GF-D8 (cell line): ENCODE measurements around the gene PRDM15.
A peak's percentile ranks its signal among the peaks of the same experiment; 100 is the strongest.

ENCODE experiments used
- DNase-seq: peaks from one replicate; lab custom pipeline; 2025; lab: John Stamatoyannopoulos, UW

Gene PRDM15

DNA sequence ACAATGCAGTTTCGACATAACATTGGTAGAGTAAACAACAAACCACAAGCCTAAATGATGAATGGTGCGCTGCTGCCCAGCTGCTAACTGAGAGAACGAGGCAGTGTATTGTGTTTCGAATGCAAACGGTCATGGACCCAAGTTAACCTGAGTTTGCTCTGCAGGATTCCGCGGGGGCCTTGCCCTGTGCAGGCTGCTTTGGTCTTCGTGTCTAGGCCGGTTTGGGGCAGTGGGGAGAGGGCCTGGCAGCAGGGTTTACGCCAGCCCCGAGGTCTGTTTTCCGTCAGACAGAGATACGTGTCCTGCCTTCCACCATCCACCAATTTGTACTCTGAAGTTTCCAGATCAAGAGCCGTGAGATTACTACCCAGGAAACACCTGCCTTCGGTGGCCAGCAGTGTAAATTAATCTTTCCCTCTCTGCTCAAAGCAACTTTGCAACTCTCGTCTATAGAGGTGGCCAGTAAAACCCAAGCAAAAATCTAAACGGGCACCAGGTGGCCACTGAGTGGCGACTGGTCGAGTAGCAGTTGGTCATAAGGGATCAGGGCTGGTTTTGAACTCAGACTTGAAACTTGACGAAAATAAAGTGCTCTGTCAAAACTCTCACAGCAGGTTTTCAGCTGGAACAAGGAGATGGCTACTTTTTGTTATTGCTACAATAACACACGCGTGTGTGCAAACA is 6.3 kb upstream of the PRDM15 start:
- no peak for DNase-seq

DNA sequence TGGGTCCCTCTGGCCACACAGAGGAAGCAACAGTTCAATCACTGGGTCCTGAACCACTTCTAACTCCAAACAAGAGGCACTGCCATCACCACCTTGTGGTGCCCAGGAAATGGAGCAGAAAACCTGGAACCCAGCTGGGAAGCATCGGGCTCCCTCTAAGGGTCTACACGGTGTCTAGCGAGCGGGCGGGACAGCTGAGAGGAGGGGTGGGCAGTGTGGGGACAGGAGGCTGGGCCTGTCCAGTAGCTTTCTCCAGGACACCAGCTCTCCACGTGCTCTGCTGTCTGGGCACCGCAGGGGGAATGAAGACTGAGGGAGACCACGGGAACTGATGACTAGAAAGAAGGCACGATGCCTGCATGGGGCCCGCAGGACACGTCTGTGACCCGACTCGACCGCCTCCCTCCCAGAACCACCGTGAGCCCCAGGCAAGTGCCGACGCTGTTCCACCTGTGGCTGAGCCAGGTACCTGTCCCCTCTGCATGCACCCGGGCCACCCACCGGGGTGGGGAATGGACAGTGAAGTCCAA is 5.4 kb upstream of the PRDM15 start:
- no peak for DNase-seq

DNA sequence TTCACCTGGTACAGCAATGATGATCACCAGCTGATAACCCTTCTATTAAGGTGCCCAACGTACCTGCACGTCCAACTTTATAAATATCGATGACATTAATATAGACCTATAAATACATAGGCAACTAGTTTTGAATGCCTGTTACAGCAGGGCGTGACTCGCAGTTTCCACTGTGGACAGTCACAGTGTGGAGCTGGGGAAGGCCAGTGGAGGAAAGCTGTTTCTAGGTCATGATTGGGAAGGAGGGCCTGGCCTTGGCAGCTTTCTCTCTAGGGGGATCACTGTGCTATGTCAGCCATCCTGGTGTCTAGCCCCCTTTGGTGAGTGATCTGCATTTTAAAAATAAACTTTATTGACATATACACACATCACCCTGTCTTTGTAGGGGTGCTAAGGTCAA is 4.4 kb upstream of the PRDM15 start:
- DNase-seq: no peak

DNA sequence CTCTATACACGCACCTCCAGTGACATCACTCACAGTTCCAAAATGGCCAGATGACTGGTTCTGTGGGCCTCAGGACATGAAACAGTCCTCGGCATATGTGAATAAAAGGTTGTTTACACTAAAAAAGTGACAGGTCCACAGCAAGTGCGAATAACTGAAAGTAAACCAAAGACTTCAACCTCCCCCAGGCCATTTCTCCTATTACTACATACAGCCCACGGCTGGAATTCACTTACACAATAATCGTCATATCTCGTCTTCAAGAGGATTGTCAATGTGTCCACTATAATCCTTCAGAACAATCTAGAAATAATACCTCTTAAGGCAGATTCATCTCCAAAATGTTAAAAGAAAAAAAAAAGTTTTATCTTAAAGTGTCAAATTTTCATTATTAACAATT is 1.9 kb upstream of the PRDM15 start:
- DNase-seq: no peak

DNA sequence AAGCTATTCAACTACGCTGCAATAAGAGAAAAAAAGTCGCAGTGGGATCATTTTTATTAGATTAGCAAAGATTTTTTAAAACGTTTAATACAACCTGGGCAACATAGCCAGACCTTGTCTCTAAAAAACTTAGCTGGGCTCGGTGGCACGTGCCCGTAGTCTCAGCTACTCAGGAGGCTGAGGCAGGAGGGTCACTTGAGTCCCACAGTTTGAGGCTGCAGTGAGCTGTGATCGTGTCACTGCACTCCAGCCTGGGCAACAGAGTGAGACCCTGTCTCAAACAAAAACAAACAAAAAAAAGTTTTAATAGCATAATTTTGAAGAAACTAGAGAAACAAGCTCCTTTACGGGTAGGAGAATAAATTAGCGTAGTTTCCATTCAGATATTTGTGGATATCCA is 1.0 kb upstream of the PRDM15 start:
- DNase-seq: no peak

DNA sequence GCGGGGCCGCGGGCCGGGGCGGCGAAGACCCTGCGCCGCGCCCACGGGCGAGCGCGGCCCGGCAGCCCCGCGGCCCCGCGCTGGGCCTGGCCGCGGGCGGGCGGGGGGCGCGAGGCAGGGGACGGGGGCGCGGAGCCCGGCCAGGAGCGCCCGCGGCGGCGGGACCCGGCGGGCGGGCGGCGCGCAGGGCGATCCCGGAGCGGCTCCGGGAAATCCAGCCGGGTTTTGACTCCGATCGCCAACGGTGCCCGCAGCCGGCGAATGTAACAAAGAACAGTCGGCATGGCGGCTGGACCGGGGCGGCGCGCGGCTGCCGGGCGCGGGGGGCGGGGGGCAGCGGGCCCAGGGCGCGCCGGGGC is 334 bp downstream of the PRDM15 start:
- DNase-seq: peak; percentile 38

DNA sequence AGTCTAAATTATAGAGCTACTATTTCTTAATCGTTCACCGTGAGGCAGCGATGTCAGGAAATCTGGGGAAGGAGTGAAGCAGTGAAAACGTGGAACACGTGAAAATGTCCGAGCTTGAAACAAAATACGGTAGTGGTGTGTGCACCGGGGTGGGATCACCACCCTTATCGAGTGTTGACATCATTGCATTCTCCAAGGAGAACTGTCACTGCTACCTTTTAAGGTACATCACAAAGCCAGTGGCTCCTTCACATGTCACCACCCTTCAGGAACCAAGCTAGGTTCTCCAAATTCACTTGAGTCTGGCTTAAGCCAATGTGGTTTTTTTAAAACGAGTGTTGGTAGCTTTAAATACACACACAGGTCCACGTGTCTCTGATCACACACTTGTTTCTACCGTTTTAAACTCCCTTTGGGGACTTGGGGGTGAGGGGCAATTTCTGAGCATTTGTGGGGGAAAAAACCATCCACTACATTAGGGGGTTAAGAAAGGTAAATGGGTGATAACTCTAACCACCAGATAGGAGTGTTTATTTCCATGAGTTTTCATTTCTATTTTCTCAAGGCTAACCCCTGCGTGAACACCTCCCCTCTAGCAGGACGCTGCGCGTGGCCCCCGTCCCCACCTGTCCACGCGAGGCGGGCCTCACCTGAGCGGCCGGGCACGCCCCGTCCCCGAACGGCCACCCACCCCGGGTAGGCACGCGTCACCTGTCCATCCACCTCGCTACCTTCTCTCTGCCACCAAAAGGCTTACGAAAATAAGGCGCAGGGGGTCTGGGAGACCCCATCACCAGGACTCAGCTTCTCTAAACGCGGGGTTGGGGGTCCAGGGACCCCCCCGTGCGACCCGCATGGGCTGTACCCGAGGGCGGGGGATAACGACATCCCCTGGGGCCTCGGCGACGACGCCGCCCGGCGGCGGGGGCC is 978 bp downstream of the PRDM15 start:
- DNase-seq: peak; percentile 17

DNA sequence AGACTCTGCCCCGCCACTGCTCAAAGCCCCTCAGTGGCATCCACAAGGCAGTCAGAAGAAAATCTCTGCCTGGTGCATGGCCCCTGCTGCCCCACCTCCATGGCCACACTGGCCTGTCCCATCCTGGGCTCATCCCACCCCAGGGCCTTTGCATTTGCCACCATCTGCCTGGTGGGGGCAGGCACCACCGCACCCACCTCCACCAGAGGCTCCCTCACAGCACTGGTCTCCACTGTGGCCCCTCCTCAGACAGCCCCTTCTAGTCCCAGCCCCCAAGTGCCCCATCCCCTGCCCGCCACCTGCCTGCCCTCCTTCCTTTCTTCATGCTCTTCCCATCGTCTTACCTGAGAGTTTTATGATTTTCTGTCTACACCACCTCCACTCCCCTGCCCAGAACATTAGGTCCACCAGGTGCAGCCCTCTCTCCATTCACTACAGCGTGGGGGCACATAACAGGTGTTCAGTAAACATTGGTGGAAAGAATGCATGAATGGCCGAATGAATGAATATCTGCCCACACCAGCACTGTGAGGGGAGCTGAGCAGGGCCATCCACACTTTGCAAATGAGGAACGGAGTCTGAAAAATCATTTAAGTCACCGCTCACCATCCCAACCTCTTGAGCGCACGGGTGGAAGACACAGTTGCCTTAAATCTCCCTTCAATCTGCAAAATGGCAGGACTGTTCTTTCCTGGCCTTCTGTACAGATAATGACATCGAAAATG is 2.1 kb downstream of the PRDM15 start:
- DNase-seq: no peak

DNA sequence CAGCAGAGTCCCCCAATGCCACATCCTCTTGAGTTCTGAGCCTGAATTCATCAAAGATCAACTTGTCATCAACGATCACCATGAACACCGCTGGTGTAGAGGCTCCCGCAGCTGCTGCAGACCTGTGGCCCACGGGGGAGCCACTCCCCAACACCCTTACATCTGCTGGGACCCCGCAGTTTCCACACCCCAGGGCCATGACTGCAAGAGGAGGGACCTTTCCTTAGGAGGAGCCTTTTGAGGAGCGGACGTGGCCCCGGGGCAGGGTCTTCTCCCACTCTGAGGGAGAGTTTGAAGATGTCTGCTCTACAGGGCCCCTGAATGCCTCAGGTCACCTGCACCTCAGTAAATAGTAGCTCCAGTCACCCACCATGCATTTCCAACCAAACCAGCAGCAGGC is 2.7 kb downstream of the PRDM15 start:
- no peak for DNase-seq

DNA sequence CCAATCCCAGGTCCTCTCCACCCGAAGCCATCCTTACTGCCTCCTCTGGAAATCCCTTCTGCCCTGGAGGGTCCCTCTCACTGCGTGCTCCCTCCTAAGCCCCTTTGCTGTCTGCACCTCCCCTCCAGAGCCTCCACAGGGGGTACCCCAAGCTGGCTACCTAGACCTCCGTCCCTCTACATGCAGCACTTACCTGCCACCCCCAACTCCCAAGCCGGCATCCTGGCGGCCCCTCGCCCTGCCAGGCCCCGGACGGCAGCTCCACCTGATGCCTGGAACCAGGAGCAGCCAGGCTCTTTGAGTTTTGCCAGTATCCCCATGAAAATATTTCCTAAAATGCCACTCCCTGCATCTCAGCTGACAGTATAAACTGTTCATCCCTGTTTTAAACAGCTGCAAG is 4.1 kb downstream of the PRDM15 start:
- DNase-seq: no peak

DNA sequence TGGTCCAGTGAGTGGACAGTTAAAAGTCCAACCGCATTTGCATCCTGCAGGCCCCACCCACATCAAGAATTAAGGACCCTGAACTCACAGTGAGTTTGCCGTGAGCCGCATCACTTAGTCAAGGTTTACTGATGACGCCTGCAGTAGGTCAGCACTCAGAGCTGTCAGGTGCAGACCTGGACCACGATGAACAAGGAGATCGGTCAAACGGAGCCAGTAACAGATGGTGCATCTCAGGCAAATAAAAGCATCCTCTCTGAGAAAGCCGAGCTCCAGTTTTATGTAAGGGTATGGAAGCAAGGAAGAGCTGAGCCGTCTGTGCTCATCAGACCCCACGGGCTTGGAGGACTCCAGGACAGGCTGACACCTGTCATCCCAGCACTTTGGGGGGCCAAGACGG is 4.5 kb downstream of the PRDM15 start:
- DNase-seq: no peak

DNA sequence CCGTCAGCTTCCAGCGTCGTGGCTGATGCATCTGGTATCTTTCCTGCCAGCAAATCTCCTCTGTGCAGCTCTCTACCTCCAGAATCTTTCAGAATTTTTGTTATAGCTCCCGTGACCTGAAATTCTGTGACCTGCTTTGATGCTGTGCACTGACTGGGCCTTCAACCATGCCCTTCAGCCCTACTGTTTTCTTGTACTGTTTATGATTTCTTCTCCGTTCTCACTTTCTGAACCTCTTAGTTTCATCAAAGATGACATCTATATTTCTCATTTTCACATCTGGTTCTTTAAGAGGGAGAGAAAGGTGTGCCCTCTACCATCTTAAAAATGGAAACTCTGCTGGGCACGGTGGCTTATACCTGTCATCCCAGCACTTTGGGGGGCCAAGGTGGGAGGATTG is 5.7 kb downstream of the PRDM15 start:
- no peak for DNase-seq

DNA sequence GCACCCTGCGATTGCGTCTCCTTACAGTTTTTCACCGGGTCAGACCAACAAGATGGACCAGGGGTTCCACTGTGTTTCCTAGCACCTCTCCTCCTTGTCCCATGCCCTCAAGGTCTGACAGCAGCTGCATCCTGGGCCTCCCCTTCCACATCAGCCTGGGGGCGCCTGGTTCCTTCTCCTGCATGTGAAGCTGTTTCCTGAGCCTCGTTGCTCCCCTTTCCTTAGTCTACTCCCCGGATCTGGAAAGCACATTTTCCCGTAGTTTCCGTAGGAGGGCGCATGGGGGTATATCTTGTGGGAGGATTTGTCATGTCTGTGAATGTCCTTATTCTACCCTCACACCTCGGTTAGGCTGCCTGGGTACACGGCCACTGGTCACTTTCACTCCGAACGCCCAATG is 6.1 kb downstream of the PRDM15 start:
- DNase-seq: no peak

DNA sequence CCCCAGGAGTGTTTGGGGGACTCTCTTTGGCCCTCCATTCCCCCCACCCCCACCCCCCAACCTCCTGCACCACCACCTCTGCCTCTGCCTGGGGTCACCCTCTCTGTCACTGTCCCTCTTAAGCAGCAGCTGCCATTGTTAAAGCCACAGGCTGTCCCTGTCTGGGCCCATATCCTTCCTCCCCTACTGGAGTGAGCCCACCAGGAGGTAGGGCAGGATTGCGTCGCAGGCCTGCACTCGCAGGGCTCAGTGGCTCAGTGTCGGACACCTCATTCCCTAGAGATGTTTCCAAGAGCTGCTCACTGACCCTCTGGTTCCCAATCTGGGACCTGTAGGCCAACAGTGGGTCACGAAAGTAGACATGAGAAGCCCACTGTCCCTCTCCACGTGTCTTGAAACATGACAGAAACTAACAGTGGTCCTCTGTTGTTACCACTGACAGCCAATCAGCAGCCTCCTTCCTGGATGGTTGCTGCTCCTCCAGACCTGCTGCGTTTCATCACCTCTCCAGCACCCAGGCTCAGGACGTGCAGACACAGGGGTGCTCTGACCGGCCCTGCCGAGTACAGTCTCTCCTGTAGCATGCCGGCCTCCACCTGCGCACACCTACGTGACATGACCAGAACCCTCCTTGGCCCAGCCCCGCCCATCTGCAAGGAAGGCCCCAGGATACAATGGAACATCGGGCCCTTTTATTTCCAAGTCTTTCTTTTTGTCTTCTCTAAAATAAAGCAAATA is 7.7 kb downstream of the PRDM15 start:
- DNase-seq: no peak

DNA sequence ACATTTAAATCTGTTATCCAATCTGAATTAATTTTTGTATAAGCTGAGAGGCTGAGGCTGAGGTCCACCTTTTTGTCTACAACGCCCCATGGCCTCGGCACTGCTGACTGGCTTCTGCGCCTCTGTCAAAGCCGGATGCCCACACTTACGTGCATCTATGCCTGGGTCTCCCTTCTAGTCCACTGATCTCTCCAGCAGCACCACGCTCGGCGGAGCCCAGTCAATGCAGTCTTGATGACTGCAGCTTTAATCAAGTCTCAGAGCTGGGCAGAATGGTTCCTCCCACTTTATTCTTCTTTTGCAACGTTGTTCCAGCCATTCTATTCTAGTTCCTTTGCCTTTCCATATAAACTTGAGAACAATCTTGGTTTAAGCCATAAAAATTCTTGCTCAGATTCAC is 9.4 kb downstream of the PRDM15 start:
- DNase-seq: no peak

DNA sequence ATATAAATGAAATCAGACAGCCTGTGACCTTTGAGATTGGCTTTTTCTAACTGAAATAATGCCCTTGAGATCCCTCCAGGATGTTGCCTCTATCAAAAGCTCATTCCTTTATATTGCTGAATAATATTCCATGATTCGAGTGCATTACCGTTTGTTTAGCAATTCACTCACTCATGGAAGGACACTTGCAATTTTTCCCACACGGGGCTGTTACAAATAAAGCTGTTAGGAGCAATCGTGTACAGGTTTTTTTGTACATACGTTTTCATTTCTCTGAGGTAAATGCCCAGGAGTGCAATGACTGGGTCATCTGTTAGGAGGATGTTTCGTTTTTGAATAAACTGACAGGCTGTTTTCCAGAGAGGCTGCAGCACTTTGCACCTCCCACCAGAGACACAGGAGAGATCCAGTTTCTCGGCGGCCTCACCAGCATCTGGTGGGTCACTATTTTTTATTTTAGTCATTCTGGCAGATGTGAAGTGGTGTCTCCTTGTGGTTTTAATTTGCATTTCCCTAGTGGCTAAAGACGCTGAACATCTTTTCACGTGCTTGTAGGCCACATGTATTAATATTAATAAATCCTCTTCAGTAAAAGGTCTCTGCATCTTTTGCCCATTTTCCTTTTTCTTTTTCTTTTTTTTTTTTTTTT is 11.0 kb downstream of the PRDM15 start:
- no peak for DNase-seq

DNA sequence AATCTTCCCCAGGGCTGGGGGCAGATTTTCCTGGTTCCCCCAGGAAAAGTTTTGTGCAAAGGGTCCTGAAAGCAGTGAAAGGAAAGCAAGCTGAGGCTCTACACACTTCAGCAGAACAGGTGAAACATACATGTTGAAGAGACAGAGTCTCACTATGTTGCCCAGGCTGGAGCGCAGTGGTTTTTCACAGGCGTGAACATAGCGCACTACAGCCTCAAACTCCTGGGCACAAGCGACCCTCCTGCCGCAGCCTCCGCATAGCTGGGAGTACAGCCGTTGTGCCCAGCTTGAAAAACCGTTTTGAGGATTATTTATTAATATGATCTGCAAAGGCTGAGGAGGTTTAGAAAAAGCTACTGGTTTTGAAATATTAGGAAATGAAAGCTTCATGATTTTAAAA is 11.8 kb downstream of the PRDM15 start:
- no peak for DNase-seq

DNA sequence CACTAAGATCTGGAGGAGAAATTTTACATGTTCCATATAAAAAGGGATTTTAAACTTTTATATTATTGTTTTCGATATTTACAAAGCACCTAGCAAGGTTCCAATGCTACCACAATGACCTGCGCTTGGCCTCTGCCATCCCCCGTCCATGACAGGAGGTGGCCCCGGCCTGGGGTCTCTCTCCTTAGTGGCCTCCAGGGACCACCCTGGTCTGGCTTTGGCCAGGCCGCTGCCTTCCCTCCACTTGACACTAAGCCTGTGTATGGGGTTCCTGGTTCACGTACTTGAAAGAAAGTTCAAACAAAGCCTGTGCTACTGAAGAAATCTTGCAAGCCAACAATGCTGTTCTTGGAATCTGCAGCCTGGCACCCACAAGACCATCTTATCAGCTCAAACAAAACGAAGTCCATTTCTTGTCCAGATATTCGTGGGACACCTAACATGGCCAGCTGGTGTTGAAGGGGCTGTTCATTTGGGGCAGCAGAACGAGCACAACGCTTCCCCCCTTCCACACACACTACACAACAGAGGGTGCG is 12.8 kb downstream of the PRDM15 start:
- no peak for DNase-seq

DNA sequence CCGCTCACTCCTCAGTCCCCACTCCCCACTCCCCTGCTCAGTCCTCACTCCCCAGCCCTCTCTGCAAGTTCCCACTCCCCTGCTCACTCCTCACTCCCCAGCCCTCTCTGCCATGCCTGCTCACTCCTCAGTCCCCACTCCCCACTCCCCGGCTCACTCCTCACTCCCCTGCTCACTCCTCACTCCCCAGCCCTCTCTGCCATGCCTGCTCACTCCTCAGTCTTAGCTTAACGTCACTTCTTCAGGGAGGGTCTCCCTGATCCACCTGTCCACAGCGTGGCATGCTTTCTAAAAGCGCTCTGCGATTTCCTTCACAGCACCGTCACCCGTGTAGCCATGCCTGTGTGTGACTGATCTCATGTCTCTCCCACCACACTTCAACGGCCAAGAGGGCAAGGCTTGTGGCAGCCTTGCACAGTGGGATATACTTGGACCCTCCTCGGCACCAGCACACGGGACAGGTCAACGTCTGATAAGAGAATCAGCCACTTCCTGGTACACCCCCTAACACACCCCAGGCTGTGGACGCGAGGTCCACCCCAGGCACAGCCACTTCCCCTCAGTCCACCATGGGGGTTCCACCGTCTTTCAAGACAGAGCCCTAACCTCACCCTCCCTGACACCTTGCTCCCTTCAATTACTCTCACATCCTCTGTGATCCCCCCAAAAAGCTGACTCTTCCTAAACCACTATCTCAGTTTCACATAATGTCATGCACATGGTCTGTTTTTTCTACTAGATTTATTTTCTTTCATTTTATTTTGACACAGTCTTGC is 14.0 kb downstream of the PRDM15 start:
- no peak for DNase-seq

DNA sequence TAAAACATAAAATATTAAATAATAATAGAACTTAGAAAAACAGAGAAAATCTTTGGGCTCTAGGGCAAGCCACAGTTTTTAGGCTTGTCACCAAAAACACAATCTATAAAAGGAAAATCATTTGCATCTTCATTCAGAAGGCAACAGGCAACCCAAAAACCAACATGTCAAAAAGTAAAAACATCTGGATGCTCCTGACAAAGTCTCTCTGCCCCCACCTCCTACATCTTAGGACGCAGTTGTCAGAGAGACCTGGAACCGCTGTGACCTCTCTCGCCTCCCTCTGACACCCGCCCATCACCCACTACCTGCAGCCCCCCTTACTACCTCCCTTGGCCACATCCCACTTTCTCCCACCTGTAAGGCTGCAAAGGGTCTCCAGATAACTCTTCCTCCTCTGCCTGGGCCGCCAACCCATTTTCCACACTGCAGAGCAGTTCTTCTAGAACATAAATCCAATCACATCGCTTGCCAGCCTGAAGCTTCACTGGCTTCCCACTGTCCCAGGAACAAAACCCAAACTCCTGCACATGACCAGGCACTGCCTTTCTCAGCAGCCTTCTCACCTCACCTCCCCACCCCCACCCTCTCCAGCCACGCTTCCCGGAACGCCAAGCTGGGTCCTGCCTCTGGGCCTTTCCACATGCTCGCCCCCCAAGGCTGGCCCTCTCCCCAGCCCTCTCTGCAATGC is 14.7 kb downstream of the PRDM15 start:
- DNase-seq: no peak
